Articular chondrocyte of knee joint (primary cell): ENCODE results near the gene MMGT1. TPM values are rescaled to one million over a fixed set of nuclear protein-coding genes. Genes with fewer than 3 reads are reported as not detected.

ENCODE experiments used
- total RNA-seq: library from RNA; depleted of rRNA; stranded (reverse); fragments of >200 nt; gene quantifications from 2 replicates; pipeline ENCODE4 v1.2.3, GENCODE V29; 2012

The MMGT1 gene
- total RNA-seq: 37.7 and 39.3 TPM in 2 replicates

GRCh38 chrX:135973548-135974278 lies at the start of gene MMGT1:
Gene MMGT1 (minus strand): TSS chrX:135973988. CDS start chrX:135973675, 313 bp downstream.

DNA sequence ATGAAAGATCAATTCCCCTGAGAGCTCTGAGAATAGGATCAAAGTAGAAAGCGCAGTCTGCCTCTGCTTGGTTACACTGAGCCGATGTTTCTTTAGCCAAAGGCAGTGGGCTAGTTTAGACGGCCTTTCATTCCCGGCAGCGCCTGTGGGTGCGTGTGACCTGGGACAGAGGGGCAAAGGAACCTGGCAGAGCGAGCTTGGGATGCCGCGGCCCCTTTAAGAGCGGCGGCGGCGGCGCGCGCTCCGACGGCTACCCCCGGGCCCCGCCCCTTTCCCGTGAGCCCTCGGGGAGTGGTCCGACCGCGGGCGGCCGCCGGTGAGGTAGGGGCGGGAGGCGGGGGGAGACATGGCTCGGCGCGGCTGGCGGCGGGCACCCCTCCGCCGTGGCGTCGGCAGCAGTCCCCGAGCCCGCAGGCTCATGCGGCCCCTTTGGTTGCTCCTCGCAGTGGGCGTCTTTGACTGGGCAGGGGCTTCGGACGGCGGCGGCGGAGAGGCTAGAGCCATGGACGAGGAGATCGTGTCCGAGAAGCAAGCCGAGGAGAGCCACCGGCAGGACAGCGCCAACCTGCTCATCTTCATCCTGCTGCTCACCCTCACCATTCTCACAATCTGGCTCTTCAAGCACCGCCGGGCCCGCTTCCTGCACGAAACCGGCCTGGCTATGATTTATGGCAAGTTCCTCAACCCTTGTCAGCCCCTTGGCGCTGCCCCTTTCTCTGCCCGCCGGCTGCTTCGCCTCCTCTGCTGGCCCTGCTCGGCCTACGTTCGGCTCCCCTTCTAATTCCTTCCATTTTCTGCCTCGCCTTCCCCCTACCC lies 11.6 kb upstream of the MMGT1 start, which contains the start of gene SLC9A6:
Gene SLC9A6 (plus strand): TSS at position 279 of the 816 bp plus-strand sequence. CDS start 224 bp downstream, at position 503.

Other genes with a start within 250 kb of the MMGT1 start
- gene CT45A3, start 205.8 kb downstream of the MMGT1 start, total RNA-seq: not detected in 2 replicates
- not detected in 2 replicates for gene CT45A5, start 188.5 kb downstream of the MMGT1 start, total RNA-seq
- gene CT45A6, start 171.2 kb downstream of the MMGT1 start, total RNA-seq: not detected in 2 replicates
- gene CT45A2, start 154.0 kb downstream of the MMGT1 start, total RNA-seq: not detected in 2 replicates
- not detected in 2 replicates for gene CT45A7, start 136.7 kb downstream of the MMGT1 start, total RNA-seq
- gene CT45A8, start 119.5 kb downstream of the MMGT1 start, total RNA-seq: not detected in 2 replicates
- gene CT45A9, start 102.2 kb downstream of the MMGT1 start, total RNA-seq: not detected in 2 replicates
- gene CT45A10, start 80.5 kb downstream of the MMGT1 start, total RNA-seq: not detected in 2 replicates
- not detected in 2 replicates for gene SAGE1, start 80.3 kb downstream of the MMGT1 start, total RNA-seq
- 25.0 and 27.0 TPM in 2 replicates for gene SLC9A6, start 11.4 kb upstream of the MMGT1 start, total RNA-seq
- gene FHL1, start 173.5 kb upstream of the MMGT1 start, total RNA-seq: 464 and 475 TPM in 2 replicates